ENCODE results near the gene PGAM2.
"Not testable (repeated sequence)": the region's sequence is repeated elsewhere in the genome, so short reads cannot be mapped to it uniquely, and the experiment has no call there.

Gene PGAM2

DNA sequence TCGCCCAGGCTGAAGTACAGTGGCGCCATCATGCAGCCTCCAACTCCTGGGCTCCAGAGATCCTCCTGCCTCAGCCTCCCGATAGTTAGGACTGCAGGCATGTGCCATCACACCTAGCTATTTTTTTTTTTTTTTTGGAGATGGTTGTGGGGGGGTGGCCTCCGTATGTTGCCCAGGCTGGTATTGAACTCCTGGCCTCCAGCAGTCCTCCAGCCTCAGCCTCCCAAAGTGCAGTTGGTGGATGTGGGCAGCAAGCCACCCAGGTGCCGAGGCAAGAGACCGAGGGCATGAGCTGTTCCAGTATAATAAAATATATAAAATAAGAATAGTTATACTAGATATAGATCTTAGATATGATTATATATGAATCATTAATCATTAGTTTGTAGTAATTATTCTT, 45.5 kb downstream of the PGAM2 start:
- DNase-seq (ENCODE audit: low read depth), result not testable (repeated sequence)

DNA sequence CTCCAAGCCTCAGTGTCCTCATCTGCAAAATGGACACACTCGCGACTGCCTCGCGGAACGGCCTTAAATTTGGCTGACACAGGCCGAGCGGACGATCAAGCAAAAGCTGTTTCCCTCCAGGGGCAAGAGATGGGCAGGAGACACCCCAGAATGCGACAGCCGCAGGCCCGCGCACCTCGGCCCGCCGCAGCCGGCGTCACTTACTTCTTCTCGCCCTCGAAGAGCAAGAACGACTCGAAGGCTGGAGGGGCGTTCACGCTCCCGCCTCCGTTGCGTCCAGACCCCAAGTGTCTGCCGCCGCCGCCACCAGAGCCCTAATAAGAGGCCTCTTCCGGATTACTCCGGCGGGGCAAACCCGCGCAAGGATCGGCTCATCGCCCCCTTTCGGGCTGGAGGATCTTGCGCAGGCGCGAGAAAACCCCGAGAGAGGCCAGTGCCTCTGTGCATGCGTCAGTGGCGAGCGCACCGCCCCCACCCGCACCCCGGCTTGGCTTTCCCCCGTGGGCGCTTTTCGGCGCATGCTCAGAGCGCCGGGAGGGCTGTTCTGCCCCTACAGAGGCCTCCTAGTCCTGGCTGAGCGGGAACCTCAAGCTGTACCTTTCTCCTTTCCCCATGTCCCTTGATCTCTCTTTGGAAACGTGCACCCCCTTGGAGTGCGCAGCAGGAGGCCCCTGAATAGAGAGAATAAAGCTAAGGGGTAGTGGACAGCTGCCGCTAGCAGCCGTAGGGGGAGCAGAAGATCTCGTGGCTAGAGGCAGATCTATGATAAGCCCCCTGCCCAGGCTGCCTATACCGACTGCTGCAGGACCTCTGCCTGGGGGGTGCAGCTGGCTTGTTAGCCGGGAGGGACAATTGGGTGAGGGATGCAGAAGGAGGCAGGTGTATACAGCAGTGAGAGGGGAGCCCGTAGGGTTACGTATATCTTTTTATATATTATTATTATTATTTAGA, 46.2 kb downstream of the PGAM2 start:
- peak; percentile 99 for DNase-seq (ENCODE audit: low read depth)

DNA sequence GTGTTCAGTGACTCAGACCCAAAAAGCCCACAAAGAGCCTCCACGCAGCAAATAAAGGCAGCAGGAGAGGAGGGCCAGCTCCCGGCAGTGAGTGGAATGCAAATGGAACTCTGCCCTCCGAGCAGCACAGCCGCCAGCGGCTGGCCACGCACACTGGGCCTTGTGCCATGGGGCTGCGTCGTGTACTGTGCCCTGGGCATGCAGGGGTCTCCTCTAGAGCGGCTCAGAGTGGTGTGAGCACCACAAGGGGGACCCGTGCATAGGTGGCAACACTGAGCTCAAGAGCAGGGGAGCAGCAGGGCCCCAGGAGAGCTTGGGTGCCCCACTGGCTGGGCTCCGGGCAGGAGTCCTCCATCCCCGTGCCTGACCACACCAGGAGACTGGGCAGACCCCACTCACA, 50.3 kb downstream of the PGAM2 start:
- DNase-seq (ENCODE audit: low read depth), result not testable (repeated sequence)

All from stimulated activated CD8-positive, alpha-beta memory T cell treated with anti-CD3 and anti-CD28 coated beads, Interleukin-4, amount 100 ng/mL, for 24 hours (primary cell).